ENCODE results near the gene RNU6-9.

Gene RNU6-9

GRCh38 chr19:883661-884211 lies 9.5 kb upstream of the RNU6-9 start (continued):
- TF ChIP-seq, protein P1, sequence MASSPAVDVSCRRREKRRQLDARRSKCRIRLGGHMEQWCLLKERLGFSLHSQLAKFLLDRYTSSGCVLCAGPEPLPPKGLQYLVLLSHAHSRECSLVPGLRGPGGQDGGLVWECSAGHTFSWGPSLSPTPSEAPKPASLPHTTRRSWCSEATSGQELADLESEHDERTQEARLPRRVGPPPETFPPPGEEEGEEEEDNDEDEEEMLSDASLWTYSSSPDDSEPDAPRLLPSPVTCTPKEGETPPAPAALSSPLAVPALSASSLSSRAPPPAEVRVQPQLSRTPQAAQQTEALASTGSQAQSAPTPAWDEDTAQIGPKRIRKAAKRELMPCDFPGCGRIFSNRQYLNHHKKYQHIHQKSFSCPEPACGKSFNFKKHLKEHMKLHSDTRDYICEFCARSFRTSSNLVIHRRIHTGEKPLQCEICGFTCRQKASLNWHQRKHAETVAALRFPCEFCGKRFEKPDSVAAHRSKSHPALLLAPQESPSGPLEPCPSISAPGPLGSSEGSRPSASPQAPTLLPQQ (tag by site-specific recombination; IDR thresholded peaks at IDR 0.05): no peak
- no peak for TF ChIP-seq EGR2 (tag by site-specific recombination; IDR thresholded peaks at IDR 0.05; ENCODE audit: low read depth)
- peak; percentile 56 for TF ChIP-seq ZBTB48 (tag by site-specific recombination; IDR thresholded peaks at IDR 0.05)
- TF ChIP-seq KLF17 (tag by site-specific recombination; IDR thresholded peaks at IDR 0.05): peak; percentile 60; the same call in 1 of the 2 replicates
- no peak for TF ChIP-seq HOXD13 (CRISPR knock-in tag; IDR thresholded peaks at IDR 0.05; ENCODE audit: borderline replicate concordance)
- TF ChIP-seq, protein P2, sequence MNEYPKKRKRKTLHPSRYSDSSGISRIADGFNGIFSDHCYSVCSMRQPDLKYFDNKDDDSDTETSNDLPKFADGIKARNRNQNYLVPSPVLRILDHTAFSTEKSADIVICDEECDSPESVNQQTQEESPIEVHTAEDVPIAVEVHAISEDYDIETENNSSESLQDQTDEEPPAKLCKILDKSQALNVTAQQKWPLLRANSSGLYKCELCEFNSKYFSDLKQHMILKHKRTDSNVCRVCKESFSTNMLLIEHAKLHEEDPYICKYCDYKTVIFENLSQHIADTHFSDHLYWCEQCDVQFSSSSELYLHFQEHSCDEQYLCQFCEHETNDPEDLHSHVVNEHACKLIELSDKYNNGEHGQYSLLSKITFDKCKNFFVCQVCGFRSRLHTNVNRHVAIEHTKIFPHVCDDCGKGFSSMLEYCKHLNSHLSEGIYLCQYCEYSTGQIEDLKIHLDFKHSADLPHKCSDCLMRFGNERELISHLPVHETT (tag by site-specific recombination; IDR thresholded peaks at IDR 0.05): no peak
- no peak for TF ChIP-seq ZNF843 (tag by site-specific recombination; IDR thresholded peaks at IDR 0.05)
- no peak for TF ChIP-seq INSM2 (tag by site-specific recombination; IDR thresholded peaks at IDR 0.05)
- TF ChIP-seq, protein P3, sequence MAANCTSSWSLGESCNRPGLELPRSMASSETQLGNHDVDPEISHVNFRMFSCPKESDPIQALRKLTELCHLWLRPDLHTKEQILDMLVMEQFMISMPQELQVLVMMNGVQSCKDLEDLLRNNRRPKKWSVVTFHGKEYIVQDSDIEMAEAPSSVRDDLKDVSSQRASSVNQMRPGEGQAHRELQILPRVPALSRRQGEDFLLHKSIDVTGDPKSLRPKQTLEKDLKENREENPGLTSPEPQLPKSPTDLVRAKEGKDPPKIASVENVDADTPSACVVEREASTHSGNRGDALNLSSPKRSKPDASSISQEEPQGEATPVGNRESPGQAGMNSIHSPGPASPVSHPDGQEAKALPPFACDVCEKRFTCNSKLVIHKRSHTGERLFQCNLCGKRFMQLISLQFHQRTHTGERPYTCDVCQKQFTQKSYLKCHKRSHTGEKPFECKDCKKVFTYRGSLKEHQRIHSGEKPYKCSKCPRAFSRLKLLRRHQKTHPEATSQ (tag by site-specific recombination; IDR thresholded peaks at IDR 0.05): no peak
- TF ChIP-seq ZNF2 (tag by site-specific recombination; IDR thresholded peaks at IDR 0.05): no peak
- no peak for TF ChIP-seq KLF7 (tag by site-specific recombination; IDR thresholded peaks at IDR 0.05; ENCODE audit: borderline replicate concordance)
- TF ChIP-seq SP7 (tag by site-specific recombination; IDR thresholded peaks at IDR 0.05): 0 out of 2 replicates have a peak, but pooled peaks have one; percentile 16
- TF ChIP-seq GLIS1 (tag by site-specific recombination; IDR thresholded peaks at IDR 0.05): peak; percentile 77
- no peak for TF ChIP-seq ZNF398 (tag by site-specific recombination; IDR thresholded peaks at IDR 0.05)
- no peak for TF ChIP-seq BCL11B (tag by site-specific recombination; IDR thresholded peaks at IDR 0.05; ENCODE audit: low read depth)
- TF ChIP-seq, protein P4, sequence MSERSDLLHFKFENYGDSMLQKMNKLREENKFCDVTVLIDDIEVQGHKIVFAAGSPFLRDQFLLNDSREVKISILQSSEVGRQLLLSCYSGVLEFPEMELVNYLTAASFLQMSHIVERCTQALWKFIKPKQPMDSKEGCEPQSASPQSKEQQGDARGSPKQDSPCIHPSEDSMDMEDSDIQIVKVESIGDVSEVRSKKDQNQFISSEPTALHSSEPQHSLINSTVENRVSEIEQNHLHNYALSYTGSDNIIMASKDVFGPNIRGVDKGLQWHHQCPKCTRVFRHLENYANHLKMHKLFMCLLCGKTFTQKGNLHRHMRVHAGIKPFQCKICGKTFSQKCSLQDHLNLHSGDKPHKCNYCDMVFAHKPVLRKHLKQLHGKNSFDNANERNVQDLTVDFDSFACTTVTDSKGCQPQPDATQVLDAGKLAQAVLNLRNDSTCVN (tag by site-specific recombination; optimal IDR thresholded peaks at IDR 0.05): no peak
- no peak for TF ChIP-seq ZNF629 (tag by site-specific recombination; IDR thresholded peaks at IDR 0.05)
- TF ChIP-seq ZNF600 (tag by site-specific recombination; IDR thresholded peaks at IDR 0.05): peak; percentile 53; the same call in 1 of the 2 replicates
- TF ChIP-seq, protein P5, sequence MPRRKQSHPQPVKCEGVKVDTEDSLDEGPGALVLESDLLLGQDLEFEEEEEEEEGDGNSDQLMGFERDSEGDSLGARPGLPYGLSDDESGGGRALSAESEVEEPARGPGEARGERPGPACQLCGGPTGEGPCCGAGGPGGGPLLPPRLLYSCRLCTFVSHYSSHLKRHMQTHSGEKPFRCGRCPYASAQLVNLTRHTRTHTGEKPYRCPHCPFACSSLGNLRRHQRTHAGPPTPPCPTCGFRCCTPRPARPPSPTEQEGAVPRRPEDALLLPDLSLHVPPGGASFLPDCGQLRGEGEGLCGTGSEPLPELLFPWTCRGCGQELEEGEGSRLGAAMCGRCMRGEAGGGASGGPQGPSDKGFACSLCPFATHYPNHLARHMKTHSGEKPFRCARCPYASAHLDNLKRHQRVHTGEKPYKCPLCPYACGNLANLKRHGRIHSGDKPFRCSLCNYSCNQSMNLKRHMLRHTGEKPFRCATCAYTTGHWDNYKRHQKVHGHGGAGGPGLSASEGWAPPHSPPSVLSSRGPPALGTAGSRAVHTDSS (tag by site-specific recombination; IDR thresholded peaks at IDR 0.05): no peak
- no peak for TF ChIP-seq KLF1 (tag by site-specific recombination; IDR thresholded peaks at IDR 0.05)
- no peak for TF ChIP-seq ZNF792 (tag by site-specific recombination; IDR thresholded peaks at IDR 0.05)
- TF ChIP-seq ZNF530 (tag by site-specific recombination; IDR thresholded peaks at IDR 0.05; ENCODE audit: low read depth): no peak
